H1 (cell line): ENCODE results near the gene CAGE1. TPM values are rescaled to one million over a fixed set of nuclear protein-coding genes. Genes with fewer than 3 reads are reported as not detected.

Experiments used
- CTCF ChIA-PET: fragments of 300-600 bp; sonication (Branson Sonifier 250); formaldehyde crosslinking; loops from one replicate; lab custom pipeline; 2021; ENCODE audit not compliant: partially characterized antibody; lab: Charles Lee
- POLR2A ChIA-PET: fragments of 300-600 bp; sonication (Branson Sonifier 250); formaldehyde crosslinking; loops from one replicate; lab custom pipeline; 2021; ENCODE audit warnings: inconsistent platforms; ENCODE audit not compliant: partially characterized antibody; lab: Charles Lee
- DNase-seq, 2 experiments: peaks; one replicate each; pipeline versions ENCODE4 v3.0.0 to v3.0.0-alpha.2; 2010 to 2022; ENCODE audit warnings: low spot score in 2 of 2, low read depth in 1 of 2, mixed read lengths in 1 of 2
- FAIRE-seq: peaks from 2 replicates; lab custom pipeline; 2011; peaks lifted over from hg19 to GRCh38; lab: Jason Lieb, UNC
- H2AFZ ChIP-seq: 2 replicates; pipeline ENCODE4 v1.8.1; 2012; ENCODE audit warnings: low read length, inconsistent platforms
- H2AK5ac ChIP-seq: 2 replicates; pipeline ENCODE4 v1.6.1; 2013; ENCODE audit warnings: low read depth, low read length
- H2BK120ac ChIP-seq: replicated peaks from 2 replicates; pipeline ENCODE3; 2013; ENCODE audit warnings: low read depth, low read length, inconsistent platforms
- H2BK12ac ChIP-seq: 2 replicates; pipeline ENCODE4 v1.6.1; 2013; ENCODE audit warnings: low read depth, low read length
- H2BK15ac ChIP-seq: 2 replicates; pipeline ENCODE4 v1.6.1; 2013; ENCODE audit warnings: low read length
- H2BK20ac ChIP-seq: 2 replicates; pipeline ENCODE4 v1.6.1; 2013; ENCODE audit warnings: low read length
- H2BK5ac ChIP-seq: 2 replicates; pipeline ENCODE4 v1.6.1; 2013; ENCODE audit warnings: low read depth, low read length
- H3K14ac ChIP-seq: 2 replicates; pipeline ENCODE4 v1.6.1; 2013; ENCODE audit warnings: inconsistent platforms; ENCODE audit not compliant: insufficient read length
- H3K18ac ChIP-seq: 2 replicates; pipeline ENCODE4 v1.6.1; 2013; ENCODE audit warnings: low read length; ENCODE audit errors: extremely low read depth
- H3K23ac ChIP-seq: 2 replicates; pipeline ENCODE4 v1.6.1; 2013; ENCODE audit warnings: inconsistent platforms; ENCODE audit not compliant: insufficient read length
- H3K23me2 ChIP-seq: 2 replicates; pipeline ENCODE4 v1.6.1; 2013; ENCODE audit warnings: low read depth, low read length
- H3K27ac ChIP-seq: 2 replicates; pipeline ENCODE4 v1.6.1; 2011; ENCODE audit warnings: low read depth, low read length, inconsistent platforms
- H3K27me3 ChIP-seq, 4 experiments: replicated peaks in 1 of 4; 1 replicate in 1 of 4; 2 replicates in 3 of 4; pipeline versions ENCODE4 v1.6.1 to v1.8.1; 2011 to 2013; ENCODE audit warnings: low read length in 3 of 4, mild to moderate bottlenecking in 3 of 4, inconsistent platforms in 2 of 4, mixed read lengths in 2 of 4, moderate library complexity in 1 of 4; ENCODE audit not compliant: control insufficient read depth in 3 of 4, insufficient read depth in 3 of 4; ENCODE audit errors: extremely low read depth in 1 of 4
- H3K36me3 ChIP-seq, 4 experiments: 2 replicates each; pipeline versions ENCODE4 v1.6.1 to v1.8.1; 2011 to 2013; ENCODE audit warnings: mild to moderate bottlenecking in 4 of 4, low read length in 3 of 4, moderate library complexity in 2 of 4, control low read depth in 1 of 4, inconsistent platforms in 1 of 4; ENCODE audit not compliant: insufficient read depth in 4 of 4, control insufficient read depth in 2 of 4
- H3K4ac ChIP-seq: replicated peaks from 2 replicates; pipeline ENCODE3; 2013; ENCODE audit warnings: low read length, low read depth, mixed read lengths, inconsistent platforms; ENCODE audit not compliant: insufficient read length
- H3K4me1 ChIP-seq, 4 experiments: replicated peaks in 1 of 4; 1 replicate in 1 of 4; 2 replicates in 3 of 4; pipeline versions ENCODE4 v1.6.1 to v1.8.1; 2011 to 2013; ENCODE audit warnings: low read length in 3 of 4, inconsistent platforms in 2 of 4, mixed read lengths in 1 of 4; ENCODE audit not compliant: insufficient read depth in 4 of 4, control insufficient read depth in 3 of 4
- H3K4me2 ChIP-seq, 2 experiments: 2 replicates each; pipeline versions ENCODE4 v1.6.1 to v1.8.1; 2011 to 2013; ENCODE audit warnings: low read depth in 2 of 2, low read length in 2 of 2, control low read depth in 1 of 2, inconsistent platforms in 1 of 2, mild to moderate bottlenecking in 1 of 2; ENCODE audit not compliant: insufficient read depth in 1 of 2
- H3K4me3 ChIP-seq, 4 experiments: fragments of 200-600, 300-600 bp in 1 of 4; sonication (generic), shearing (Covaris generic), sonication (Bioruptor Twin) in 1 of 4; 2 replicates each; pipeline versions ENCODE4 v1.5.1 to v1.8.1; 2011 to 2016; ENCODE audit warnings: low read length in 4 of 4, low read depth in 3 of 4, control low read depth in 2 of 4, inconsistent platforms in 2 of 4, mild to moderate bottlenecking in 2 of 4, mixed read lengths in 1 of 4, moderate library complexity in 1 of 4; ENCODE audit not compliant: insufficient read depth in 2 of 4; ENCODE audit errors: extremely low read depth in 1 of 4
- H3K56ac ChIP-seq: replicated peaks from 2 replicates; pipeline ENCODE3; 2013; ENCODE audit warnings: low read depth, mild to moderate bottlenecking, mixed read lengths, low read length, inconsistent platforms; ENCODE audit not compliant: insufficient read length
- H3K79me1 ChIP-seq: 2 replicates; pipeline ENCODE4 v1.6.1; 2013; ENCODE audit warnings: low read depth, low read length, control low read depth
- H3K79me2 ChIP-seq, 2 experiments: 2 replicates each; pipeline versions ENCODE4 v1.6.1 to v1.8.1; 2012 to 2013; ENCODE audit warnings: low read length in 2 of 2, mild to moderate bottlenecking in 2 of 2, inconsistent platforms in 1 of 2; ENCODE audit not compliant: insufficient read depth in 2 of 2, control insufficient read depth in 1 of 2
- H3K9ac ChIP-seq, 4 experiments: replicated peaks in 1 of 4; 1 replicate in 1 of 4; 2 replicates in 3 of 4; pipeline versions ENCODE4 v1.6.1 to v1.8.1; 2011 to 2013; ENCODE audit warnings: low read depth in 3 of 4, low read length in 3 of 4, control low read depth in 2 of 4, mild to moderate bottlenecking in 2 of 4, moderate library complexity in 2 of 4, inconsistent platforms in 1 of 4; ENCODE audit errors: extremely low read depth in 1 of 4
- H3K9me3 ChIP-seq, 2 experiments: 2 replicates each; pipeline versions ENCODE4 v1.6.1 to v1.8.1; 2012 to 2013; ENCODE audit warnings: mild to moderate bottlenecking in 2 of 2, moderate library complexity in 2 of 2, control low read depth in 1 of 2, inconsistent platforms in 1 of 2, low read depth in 1 of 2, low read length in 1 of 2, mixed read lengths in 1 of 2; ENCODE audit not compliant: insufficient read depth in 2 of 2
- H4K20me1 ChIP-seq, 2 experiments: replicated peaks in 1 of 2; 2 replicates each; pipeline versions ENCODE3 to v1.8.1; 2011 to 2013; ENCODE audit warnings: inconsistent platforms in 2 of 2, low read length in 2 of 2, mild to moderate bottlenecking in 1 of 2; ENCODE audit not compliant: insufficient read depth in 2 of 2, control insufficient read depth in 1 of 2
- H4K5ac ChIP-seq: 2 replicates; pipeline ENCODE4 v1.6.1; 2013; ENCODE audit warnings: low read length, low read depth, mixed read lengths, inconsistent platforms; ENCODE audit not compliant: insufficient read length
- H4K8ac ChIP-seq: 2 replicates; pipeline ENCODE4 v1.8.0; 2013; ENCODE audit warnings: mild to moderate bottlenecking, moderate library complexity, low read length, inconsistent platforms; ENCODE audit not compliant: insufficient read depth; ENCODE audit errors: extremely low read depth
- H4K91ac ChIP-seq: replicated peaks from 2 replicates; pipeline ENCODE3; 2013; ENCODE audit warnings: low read length, mixed read lengths, inconsistent platforms; ENCODE audit not compliant: insufficient read length
- ASH2L ChIP-seq: fragments of 200-600, 300-600 bp; sonication (generic); IDR thresholded peaks from one replicate; pipeline ENCODE4 v1.7.1; 2017; ENCODE audit warnings: low read length
- EP300 ChIP-seq, 2 experiments: IDR thresholded peaks; 1 replicate in 1 of 2; 2 replicates in 1 of 2; pipeline ENCODE4 v1.6.1; 2011 to 2012; ENCODE audit warnings: low read depth in 2 of 2, low read length in 2 of 2, mild to moderate bottlenecking in 2 of 2, borderline replicate concordance in 1 of 2, inconsistent platforms in 1 of 2, moderate library complexity in 1 of 2
- EZH2 ChIP-seq: fragments of 200-600 bp; sonication (generic); IDR thresholded peaks from 2 replicates; pipeline ENCODE4 v1.7.1; 2012; ENCODE audit warnings: low read depth, mild to moderate bottlenecking, moderate library complexity, low read length, inconsistent platforms; ENCODE audit not compliant: severe bottlenecking
- FOSL1 ChIP-seq: IDR thresholded peaks from 2 replicates; pipeline ENCODE4 v1.6.1; 2011; ENCODE audit warnings: mild to moderate bottlenecking, low read depth, low read length, moderate library complexity; ENCODE audit not compliant: insufficient read depth
- POU5F1 ChIP-seq: IDR thresholded peaks from 2 replicates; pipeline ENCODE4 v1.6.1; 2011; ENCODE audit warnings: low read depth, mild to moderate bottlenecking, low read length, moderate library complexity
- SAP30 ChIP-seq: fragments of 300-600 bp; sonication (generic); IDR thresholded peaks from 2 replicates; pipeline ENCODE4 v1.7.1; 2012; ENCODE audit warnings: low read length, moderate library complexity, mild to moderate bottlenecking, inconsistent platforms; ENCODE audit not compliant: insufficient read depth, insufficient replicate concordance
- SIX5 ChIP-seq: IDR thresholded peaks from 2 replicates; pipeline ENCODE4 v1.6.1; 2011; ENCODE audit warnings: mild to moderate bottlenecking, low read depth, low read length
- USF2 ChIP-seq: IDR thresholded peaks from 2 replicates; pipeline ENCODE4 v1.6.1; 2011; ENCODE audit warnings: low read length, improper control_type of control experiment
- WGBS, 2 experiments: shearing (Covaris generic) in 1 of 2; methylation state at CpG; one replicate each; pipeline versions ENCODE4 v1.1.6 to v1.1.7; 2013 to 2015; ENCODE audit warnings: low lambda C conversion rate in 2 of 2, mixed read lengths in 2 of 2, inconsistent platforms in 1 of 2, low coverage in 1 of 2, missing lambda C conversion rate in 1 of 2; ENCODE audit not compliant: insufficient replicate concordance in 2 of 2, insufficient coverage in 1 of 2, insufficient read length in 1 of 2; ENCODE audit errors: extremely low coverage in 1 of 2, missing lambda C conversion rate in 1 of 2; 5-methylcytosine and 5-hydroxymethylcytosine counted together
- polyA plus RNA-seq, 7 experiments: library from polyadenylated mRNA; depleted of rRNA in 3 of 7; stranded (reverse) in 5 of 7; unstranded in 2 of 7; fragments of >200 nt in 5 of 7; fragments of 200-250 nt in 2 of 7; gene quantifications; 1 replicate in 5 of 7; 2 replicates in 1 of 7; 4 replicates in 1 of 7; pipeline versions ENCODE4 v1.2.1 to v1.2.3, GENCODE V29; 2011 to 2013; ENCODE audit warnings: missing spikeins in 2 of 7, mixed read lengths in 2 of 7
- total RNA-seq: library from RNA; stranded (reverse); fragmentation: NEBNext Ultra II Directional; extraction: Animal tissue kit (Norgen Biotek cat#: 25700); gene quantifications from 2 replicates; pipeline ENCODE4 v1.2.1, GENCODE V29; 2021

Gene CAGE1
- total and polyA plus RNA-seq, 2 of the 8 experiments (the other 6 are each of a cell fraction or from before 2014, with no cell fraction given), result 0.09 TPM; not detected in 1

- H3K27ac ChIP-seq, result no peak overlapping the region
- no peak overlapping the region for H4K91ac ChIP-seq
- 92% methylated on average over 9 of the region's 9 CpGs; no CpG with 5 or more reads in 1 of the 2 experiments for WGBS, 2 experiments
- no peak overlapping the region for H2BK15ac ChIP-seq
- no peaks in the 10 kb centered on the region for H3K36me3 ChIP-seq
- no peak overlapping the region for H2BK12ac ChIP-seq
- ChIA-PET CTCF (interaction anchor here (1.8 to 4.3 kb wide), 3 partner anchors 13 to 67 kb away, joined by 4 to 38 read pairs (median 28); no protein-coding TSS in a partner anchor), POLR2A (no interaction called here)
- H3K9ac ChIP-seq, result no peak overlapping the region
- FAIRE-seq (no peak), DNase-seq (no peak)
- H2BK20ac ChIP-seq, result no peak overlapping the region
- H2BK120ac ChIP-seq, result no peak overlapping the region
- no peaks in the 10 kb centered on the region for H3K79me1 ChIP-seq
- no peaks in the 10 kb centered on the region for H4K20me1 ChIP-seq
- 0 out of 7 replicates have a peak, but pooled peaks cover 0 to 2% (median 0%) of the 10 kb centered on the region in 4 experiments for H3K4me1 ChIP-seq
- no peak overlapping the region for H4K8ac ChIP-seq
- H3K14ac ChIP-seq, result no peak overlapping the region
- no peak overlapping the region for H3K56ac ChIP-seq
- H3K23ac ChIP-seq, result no peak overlapping the region
- peaks cover 0 to 3% of the 10 kb centered on the region in 2 experiments; a peak in 1 of 4 replicates for H3K9me3 ChIP-seq
- no peak overlapping the region for H3K4ac ChIP-seq
- no peak overlapping the region for H3K18ac ChIP-seq
- TF ChIP-seq POU5F1, result no peak
- TF ChIP-seq EZH2, result no peak
- TF ChIP-seq SAP30, result no peak
- TF ChIP-seq USF2, result no peak
- TF ChIP-seq FOSL1, result no peak
- no peak for TF ChIP-seq ASH2L
- no peak for TF ChIP-seq EP300 (IDR thresholded peaks at IDR 0.05; ENCODE audit: borderline replicate concordance in 1 of 2, low read depth in 2 of 2, low read length in 2 of 2)
- no peak for TF ChIP-seq SIX5
- no peak overlapping the region for H4K5ac ChIP-seq
- H3K4me3 ChIP-seq, result no peak overlapping the region
- no peak overlapping the region; the same call in 1 of the 2 replicates for H2BK5ac ChIP-seq
- H3K4me2 ChIP-seq, result no peak overlapping the region
- no peak overlapping the region for H2AFZ ChIP-seq
- no peaks in the 10 kb centered on the region for H3K79me2 ChIP-seq
- H3K23me2 ChIP-seq, result no peaks in the 10 kb centered on the region
- H2AK5ac ChIP-seq, result no peak overlapping the region
- H3K27me3 ChIP-seq, result no peaks in the 10 kb centered on the region
These were observed 47.4 kb downstream of the CAGE1 start for GRCh38 chr6:7341989-7342742.
